Tibial nerve (tissue), 4 donors: ENCODE data around the gene MID2. TPM values are rescaled to one million over a fixed set of nuclear protein-coding genes. Genes with fewer than 3 reads are reported as not detected.
"Not testable (repeated sequence)": the region's sequence is repeated elsewhere in the genome, so short reads cannot be mapped to it uniquely, and the experiment has no call there.

Source experiments
- DNase-seq, 2 donors: peaks; one replicate each; pipeline ENCODE4 v3.0.0-alpha.2; 2019; ENCODE audit warnings: low spot score in 2 of 2
- H3K27ac ChIP-seq, 4 donors: fragments of 200-600 bp; sonication (generic) in 3 of 4; one replicate each; pipeline ENCODE4 v1.5.1; 2017 to 2019; ENCODE audit warnings: mild to moderate bottlenecking in 1 of 4
- H3K27me3 ChIP-seq, 2 donors: fragments of 200-600 bp; sonication (generic) in 1 of 2; one replicate each; pipeline versions ENCODE4 v1.5.1 to v1.6.0; 2017 to 2019
- H3K36me3 ChIP-seq, 3 donors: fragments of 200-600 bp; sonication (generic); one replicate each; pipeline ENCODE4 v1.5.1; 2018 to 2019
- H3K4me1 ChIP-seq, 4 donors: fragments of 200-600 bp; sonication (generic) in 3 of 4; one replicate each; pipeline ENCODE4 v1.5.1; 2017 to 2019
- H3K4me3 ChIP-seq, 4 donors: fragments of 200-600 bp; sonication (generic) in 3 of 4; one replicate each; pipeline ENCODE4 v1.5.1; 2017 to 2019; ENCODE audit warnings: mild to moderate bottlenecking in 1 of 4, moderate library complexity in 1 of 4
- H3K9me3 ChIP-seq, 4 donors: fragments of 200-600 bp; sonication (generic) in 3 of 4; one replicate each; pipeline ENCODE4 v1.5.1; 2017 to 2019
- EP300 ChIP-seq, 2 donors: sonication (generic); formaldehyde crosslinking; IDR thresholded peaks; one replicate each; pipeline ENCODE4 v1.6.1; 2017; ENCODE audit warnings: antibody characterized with exemption in 2 of 2, mild to moderate bottlenecking in 1 of 2
- POLR2A ChIP-seq, 2 donors: fragments of 450-650 bp; IDR thresholded peaks; one replicate each; pipeline ENCODE4 v1.6.1; 2017; ENCODE audit warnings: antibody characterized with exemption in 2 of 2, mild to moderate bottlenecking in 2 of 2, moderate library complexity in 2 of 2
- WGBS, 2 donors: methylation state at CpG; one replicate each; pipeline ENCODE4 v1.1.5; 2018; 5-methylcytosine and 5-hydroxymethylcytosine counted together
- total RNA-seq, 4 donors: library from RNA; depleted of rRNA; stranded (reverse); fragments of >200 nt; gene quantifications; one replicate each; pipeline ENCODE4 v1.1.0, GENCODE V29; 2016
- TF ChIP-seq, protein P1 (sequence below), 5 experiments: fragments of 200-600 bp in 3 of 5; fragments of 450-650 bp in 2 of 5; sonication (generic) in 3 of 5; IDR thresholded peaks; one replicate each; pipeline ENCODE4 v1.5.1; 2016 to 2019; ENCODE audit warnings: antibody characterized with exemption in 5 of 5, mild to moderate bottlenecking in 3 of 5, moderate library complexity in 2 of 5

The MID2 gene
- total RNA-seq, 4 donors from 2014 or later: 17.1 to 31.0 (median 20.0) TPM

GRCh38 chrX:107787827-107788226 lies 37.8 kb upstream of the MID2 start:
- no peak for DNase-seq
- H3K27me3 ChIP-seq: peaks cover 0 to 25% of the 10 kb centered on the region in 2 donors
- H3K27ac ChIP-seq: peak overlapping the region in 2 of 4 donors; percentile 11 to 26
- no peak overlapping the region for H3K4me3 ChIP-seq
- TF ChIP-seq, protein P1, sequence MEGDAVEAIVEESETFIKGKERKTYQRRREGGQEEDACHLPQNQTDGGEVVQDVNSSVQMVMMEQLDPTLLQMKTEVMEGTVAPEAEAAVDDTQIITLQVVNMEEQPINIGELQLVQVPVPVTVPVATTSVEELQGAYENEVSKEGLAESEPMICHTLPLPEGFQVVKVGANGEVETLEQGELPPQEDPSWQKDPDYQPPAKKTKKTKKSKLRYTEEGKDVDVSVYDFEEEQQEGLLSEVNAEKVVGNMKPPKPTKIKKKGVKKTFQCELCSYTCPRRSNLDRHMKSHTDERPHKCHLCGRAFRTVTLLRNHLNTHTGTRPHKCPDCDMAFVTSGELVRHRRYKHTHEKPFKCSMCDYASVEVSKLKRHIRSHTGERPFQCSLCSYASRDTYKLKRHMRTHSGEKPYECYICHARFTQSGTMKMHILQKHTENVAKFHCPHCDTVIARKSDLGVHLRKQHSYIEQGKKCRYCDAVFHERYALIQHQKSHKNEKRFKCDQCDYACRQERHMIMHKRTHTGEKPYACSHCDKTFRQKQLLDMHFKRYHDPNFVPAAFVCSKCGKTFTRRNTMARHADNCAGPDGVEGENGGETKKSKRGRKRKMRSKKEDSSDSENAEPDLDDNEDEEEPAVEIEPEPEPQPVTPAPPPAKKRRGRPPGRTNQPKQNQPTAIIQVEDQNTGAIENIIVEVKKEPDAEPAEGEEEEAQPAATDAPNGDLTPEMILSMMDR (IDR thresholded peaks at IDR 0.05): no peak
- peak in 1 of 2 donors; percentile 16 for TF ChIP-seq EP300 (IDR thresholded peaks at IDR 0.05)
- no peak for TF ChIP-seq POLR2A (IDR thresholded peaks at IDR 0.05)
- H3K4me1 ChIP-seq: peaks cover 0 to 3% (median 0%) of the 10 kb centered on the region in 4 donors
- WGBS, 2 donors: 8 to 11% methylated on average over 1 of the region's 1 CpG
- H3K36me3 ChIP-seq: no peaks in the 10 kb centered on the region
- no peaks in the 10 kb centered on the region for H3K9me3 ChIP-seq

DNA sequence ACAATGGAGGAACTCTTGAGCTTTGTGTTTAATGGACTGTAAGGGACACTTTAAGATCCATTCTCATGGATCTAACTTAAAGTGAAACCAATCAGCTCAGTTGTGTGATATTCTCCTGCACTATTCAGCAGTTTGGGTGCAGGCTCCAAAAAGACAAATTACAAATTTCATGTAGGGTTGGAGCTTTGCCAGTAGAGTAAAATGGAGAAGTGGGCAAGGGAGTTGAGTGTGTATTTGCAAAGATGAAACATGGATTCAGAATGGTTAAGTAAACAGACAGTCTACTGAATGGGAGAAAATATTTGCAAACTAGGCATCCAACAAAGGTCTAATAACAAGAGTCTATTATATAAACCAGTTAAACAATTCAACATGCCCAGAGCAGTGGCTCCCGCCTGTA lies 21.2 kb upstream of the MID2 start:
- DNase-seq: no peak
- Histone ChIP-seq H3K4me1 (no peaks in the 10 kb centered on the region), H3K36me3 (no peaks in the 10 kb centered on the region), H3K27me3 (peaks cover 0 to 11% of the 10 kb centered on the region in 2 donors), H3K4me3 (no peak overlapping the region), H3K27ac (no peak overlapping the region), H3K9me3 (peaks cover 0 to 10% (median 0%) of the 10 kb centered on the region in 4 donors)
- TF ChIP-seq POLR2A (IDR thresholded peaks at IDR 0.05) (no peak), EP300 (IDR thresholded peaks at IDR 0.05) (no peak)
- TF ChIP-seq, protein P1 (IDR thresholded peaks at IDR 0.05): no peak
- WGBS, 2 donors: 35 to 67% methylated on average over 1 of the region's 1 CpG

DNA sequence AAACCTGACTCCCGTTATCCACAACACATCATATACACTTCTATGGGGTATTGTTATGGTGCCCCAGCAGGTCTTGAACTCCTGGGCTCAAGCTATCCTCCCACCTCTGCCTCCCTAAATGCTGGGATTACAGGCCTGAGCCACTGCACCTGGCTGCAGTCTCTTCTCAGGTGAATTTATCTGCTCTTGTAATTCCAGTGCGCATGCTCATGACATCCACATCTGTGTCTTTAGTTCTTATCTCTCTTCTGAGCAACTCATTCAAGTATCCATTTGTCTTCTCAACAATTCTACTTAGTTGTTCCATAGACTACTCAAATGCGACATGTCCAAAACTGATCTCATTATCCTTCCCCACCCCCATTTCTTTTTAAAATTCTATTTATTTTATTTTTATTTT lies 20.5 kb upstream of the MID2 start:
- TF ChIP-seq POLR2A (IDR thresholded peaks at IDR 0.05): no peak
- TF ChIP-seq, protein P1 (IDR thresholded peaks at IDR 0.05): no peak
- TF ChIP-seq EP300 (IDR thresholded peaks at IDR 0.05): no peak
- Histone ChIP-seq H3K9me3 (peaks cover 0 to 10% (median 0%) of the 10 kb centered on the region in 4 donors), H3K27me3 (peaks cover 0 to 10% of the 10 kb centered on the region in 2 donors), H3K27ac (no peak overlapping the region), H3K4me1 (no peaks in the 10 kb centered on the region), H3K36me3 (no peaks in the 10 kb centered on the region), H3K4me3 (no peak overlapping the region)
- WGBS, 2 donors: 89 to 94% methylated on average over 3 of the region's 3 CpGs
- DNase-seq: no peak

DNA sequence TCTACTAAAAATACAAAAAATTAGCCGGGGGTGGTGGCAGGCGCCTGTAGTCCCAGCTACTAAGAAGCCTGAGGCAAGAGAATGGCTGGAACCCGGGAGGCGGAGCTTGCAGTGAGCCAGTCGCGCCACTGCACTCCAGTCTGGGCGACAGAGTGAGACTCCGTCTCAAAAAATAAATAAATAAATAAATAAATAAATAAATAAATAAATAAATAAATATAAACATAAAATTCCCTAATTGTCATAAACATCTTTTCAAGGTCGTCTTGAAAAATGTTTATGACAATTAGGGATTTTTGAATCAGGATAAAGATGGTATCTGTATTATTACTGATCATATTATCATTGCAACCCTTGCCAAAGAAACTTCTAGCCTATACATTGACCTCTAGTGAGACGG lies 15.6 kb upstream of the MID2 start:
- H3K27me3 ChIP-seq: peaks cover 0 to 32% of the 10 kb centered on the region in 2 donors
- DNase-seq, H3K4me3 ChIP-seq, H3K36me3 ChIP-seq, H3K9me3 ChIP-seq, H3K27ac ChIP-seq, H3K4me1 ChIP-seq: not testable (repeated sequence)
- WGBS, 2 donors: 88 to 95% methylated on average over 10 of the region's 10 CpGs

- Histone ChIP-seq H3K27ac (no peak overlapping the region), H3K27me3 (no peaks in the 10 kb centered on the region), H3K36me3 (no peaks in the 10 kb centered on the region), H3K9me3 (peaks cover 0 to 9% (median 3%) of the 10 kb centered on the region in 4 donors), H3K4me1 (no peaks in the 10 kb centered on the region), H3K4me3 (no peak overlapping the region)
- no peak for DNase-seq
- no peak for TF ChIP-seq EP300 (IDR thresholded peaks at IDR 0.05)
- TF ChIP-seq, protein P1 (IDR thresholded peaks at IDR 0.05): no peak
- no peak for TF ChIP-seq POLR2A (IDR thresholded peaks at IDR 0.05)
Measured at GRCh38 chrX:107818900-107819521, 6.7 kb upstream of the MID2 start.
